GM13976 (cell line): ENCODE data around the gene ERI3.

ENCODE experiments used
- DNase-seq: peaks from one replicate; pipeline ENCODE4 v3.0.0; 2012; ENCODE audit warnings: low spot score
- CTCF ChIP-seq: IDR thresholded peaks from 2 replicates; pipeline ENCODE4 v1.5.1; 2012; ENCODE audit warnings: borderline replicate concordance, mild to moderate bottlenecking; ENCODE audit not compliant: insufficient read depth; ENCODE audit errors: extremely low read depth, missing control alignments, control extremely low read depth
- in situ Hi-C: fragments of 300-500 bp; cut with MboI; formaldehyde crosslinking; loops from one replicate; pipeline ENCODE4 v1.12.0; 2022; ENCODE audit warnings: low sequenced_read_pairs, mixed read lengths, inconsistent platforms; ENCODE audit not compliant: unreplicated experiment

The ERI3 gene

GRCh38 chr1:44266400-44267344, 88.4 kb downstream of the ERI3 start:
- in situ Hi-C loops = no loop called here
- DNase-seq = no peak
- no peak for TF ChIP-seq CTCF

- no peak for TF ChIP-seq CTCF
- DNase-seq = no peak
- in situ Hi-C loops = no loop called here
Observed at GRCh38 chr1:44265656-44266358, 89.2 kb downstream of the ERI3 start.

- in situ Hi-C loops = no loop called here
- no peak for TF ChIP-seq CTCF
- DNase-seq = no peak
Observed at GRCh38 chr1:44264451-44264771, 90.6 kb downstream of the ERI3 start.

GRCh38 chr1:44263568-44264450, 91.2 kb downstream of the ERI3 start:
- no peak for DNase-seq
- in situ Hi-C loops = no loop called here
- TF ChIP-seq CTCF = no peak

- in situ Hi-C loops = no loop called here
- DNase-seq = no peak
- no peak for TF ChIP-seq CTCF
Observed at GRCh38 chr1:44262816-44263567, 92.1 kb downstream of the ERI3 start.
